Fibroblast of lung (primary cell): ENCODE data around the gene NTN1. TPM values are rescaled to one million over a fixed set of nuclear protein-coding genes. Genes with fewer than 3 reads are reported as not detected.
A peak's percentile ranks its signal among the peaks of the same experiment; 100 is the strongest.
"Not testable (repeated sequence)": the region's sequence is repeated elsewhere in the genome, so short reads cannot be mapped to it uniquely, and the experiment has no call there.

Source experiments
- DNase-seq, 2 donors: peaks; one replicate each; pipeline versions ENCODE4 v3.0.0 to v3.0.0-alpha.2; 2010; ENCODE audit warnings: low read depth in 2 of 2
- H2AFZ ChIP-seq: 2 replicates; pipeline ENCODE4 v1.5.1; 2012; ENCODE audit warnings: low read length, control low read depth, inconsistent platforms
- H3K27ac ChIP-seq: 2 replicates; pipeline ENCODE4 v1.5.1; 2011; ENCODE audit warnings: low read length, control low read depth; ENCODE audit not compliant: insufficient read depth
- H3K27me3 ChIP-seq: 2 replicates; pipeline ENCODE4 v1.5.1; 2011; ENCODE audit warnings: mild to moderate bottlenecking, low read length; ENCODE audit not compliant: control insufficient read depth, insufficient read depth
- H3K36me3 ChIP-seq: 2 replicates; pipeline ENCODE4 v1.5.1; 2011; ENCODE audit warnings: low read length; ENCODE audit not compliant: control insufficient read depth, insufficient read depth
- H3K4me1 ChIP-seq: 2 replicates; pipeline ENCODE4 v1.5.1; 2011; ENCODE audit warnings: low read length; ENCODE audit not compliant: control insufficient read depth, insufficient read depth; ENCODE audit errors: extremely low read depth
- H3K4me2 ChIP-seq: 2 replicates; pipeline ENCODE4 v1.5.1; 2011; ENCODE audit warnings: low read length, control low read depth; ENCODE audit not compliant: insufficient read depth; ENCODE audit errors: extremely low read depth
- H3K4me3 ChIP-seq, 4 experiments: fragments of 200-600 bp in 1 of 4; sonication (generic) in 1 of 4; replicated peaks in 1 of 4; 2 replicates each; pipeline ENCODE4 v1.5.1; 2011 to 2016; ENCODE audit warnings: low read length in 4 of 4, low read depth in 3 of 4, mild to moderate bottlenecking in 3 of 4, control low read depth in 2 of 4, inconsistent platforms in 1 of 4, mixed read lengths in 1 of 4; ENCODE audit not compliant: insufficient read depth in 1 of 4; ENCODE audit errors: control extremely low read depth in 1 of 4
- H3K79me2 ChIP-seq: 2 replicates; pipeline ENCODE4 v1.5.1; 2012; ENCODE audit warnings: mild to moderate bottlenecking, low read length, inconsistent platforms; ENCODE audit not compliant: control insufficient read depth, insufficient read depth
- H3K9ac ChIP-seq: 2 replicates; pipeline ENCODE4 v1.5.1; 2011; ENCODE audit warnings: mild to moderate bottlenecking, low read length, control low read depth; ENCODE audit not compliant: insufficient read depth
- H3K9me3 ChIP-seq: 2 replicates; pipeline ENCODE4 v1.5.1; 2012; ENCODE audit warnings: low read depth, low read length; ENCODE audit not compliant: control insufficient read depth, insufficient read depth
- H4K20me1 ChIP-seq: 2 replicates; pipeline ENCODE4 v1.5.1; 2011; ENCODE audit warnings: low read length; ENCODE audit not compliant: control insufficient read depth, insufficient read depth; ENCODE audit errors: extremely low read depth
- EZH2 ChIP-seq: IDR thresholded peaks from 2 replicates; pipeline ENCODE4 v1.5.1; 2012; ENCODE audit warnings: low read length, control low read depth, mild to moderate bottlenecking; ENCODE audit errors: missing control alignments
- polyA plus RNA-seq, 2 donors: library from polyadenylated mRNA; depleted of rRNA in 1 of 2; stranded (reverse) in 1 of 2; unstranded in 1 of 2; fragments of >200 nt; gene quantifications; 2 replicates each; pipeline ENCODE4 v1.2.1, GENCODE V29; 2011 to 2012; ENCODE audit warnings: missing spikeins in 1 of 2
- total RNA-seq: library from RNA; depleted of rRNA; stranded (reverse); fragments of >200 nt; gene quantifications from 2 replicates; pipeline ENCODE4 v1.2.1, GENCODE V29; 2014
- TF ChIP-seq, protein P1 (sequence below), 2 donors: IDR thresholded peaks in 1 of 2; conservative IDR thresholded peaks in 1 of 2; 1 replicate in 1 of 2; 2 replicates in 1 of 2; pipeline ENCODE4 v1.5.1; 2011 to 2012; ENCODE audit warnings: low read length in 2 of 2, control low read depth in 1 of 2, inconsistent platforms in 1 of 2, low read depth in 1 of 2, mild to moderate bottlenecking in 1 of 2

Gene NTN1
- total and polyA plus RNA-seq, 2 donors (not counting 1 experiment from before 2014, with no cell fraction given), result 0.17 to 3.1 TPM

DNA sequence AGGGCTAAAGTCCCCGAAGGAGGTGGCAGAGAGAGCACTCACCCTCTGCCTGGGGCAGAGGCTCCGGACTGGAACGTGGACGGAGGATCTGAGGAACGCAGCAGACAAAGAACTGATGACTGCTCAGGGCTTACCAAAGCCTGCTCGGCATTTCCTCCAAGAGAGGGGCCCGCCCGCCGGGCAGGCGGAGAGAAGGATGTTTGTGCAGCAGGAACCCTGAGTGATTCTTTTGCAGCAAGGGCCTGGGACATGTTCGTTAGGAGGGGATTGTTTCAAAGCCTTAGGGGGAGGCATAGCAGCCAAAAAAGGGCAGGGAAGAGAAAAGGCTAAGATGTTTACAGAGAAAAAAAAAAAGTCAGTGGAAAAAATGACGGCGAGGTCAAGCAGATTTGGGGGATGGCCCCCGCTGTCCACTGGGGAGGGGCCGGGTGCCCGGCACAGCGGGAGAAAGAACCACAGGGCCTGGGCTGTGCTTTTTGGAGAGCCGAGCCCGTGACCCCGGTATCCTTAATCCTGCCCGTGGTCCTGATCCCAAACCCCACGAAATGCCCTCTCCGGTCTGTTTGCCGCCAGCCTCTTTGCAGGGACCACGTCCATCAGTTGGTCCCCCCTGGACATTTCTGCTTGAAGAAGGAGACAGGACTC lies 129.3 kb downstream of the NTN1 start:
- Histone ChIP-seq H3K27me3 (no peaks in the 10 kb centered on the region), H4K20me1 (no peaks in the 10 kb centered on the region), H3K4me1 (no peaks in the 10 kb centered on the region), H3K9ac (no peak overlapping the region), H3K36me3 (no peaks in the 10 kb centered on the region), H3K9me3 (no peaks in the 10 kb centered on the region), H3K4me2 (no peak overlapping the region), H3K27ac (no peak overlapping the region), H2AFZ (no peak overlapping the region), H3K4me3 (no peak overlapping the region), H3K79me2 (no peaks in the 10 kb centered on the region)
- TF ChIP-seq EZH2, result no peak
- TF ChIP-seq, protein P1, sequence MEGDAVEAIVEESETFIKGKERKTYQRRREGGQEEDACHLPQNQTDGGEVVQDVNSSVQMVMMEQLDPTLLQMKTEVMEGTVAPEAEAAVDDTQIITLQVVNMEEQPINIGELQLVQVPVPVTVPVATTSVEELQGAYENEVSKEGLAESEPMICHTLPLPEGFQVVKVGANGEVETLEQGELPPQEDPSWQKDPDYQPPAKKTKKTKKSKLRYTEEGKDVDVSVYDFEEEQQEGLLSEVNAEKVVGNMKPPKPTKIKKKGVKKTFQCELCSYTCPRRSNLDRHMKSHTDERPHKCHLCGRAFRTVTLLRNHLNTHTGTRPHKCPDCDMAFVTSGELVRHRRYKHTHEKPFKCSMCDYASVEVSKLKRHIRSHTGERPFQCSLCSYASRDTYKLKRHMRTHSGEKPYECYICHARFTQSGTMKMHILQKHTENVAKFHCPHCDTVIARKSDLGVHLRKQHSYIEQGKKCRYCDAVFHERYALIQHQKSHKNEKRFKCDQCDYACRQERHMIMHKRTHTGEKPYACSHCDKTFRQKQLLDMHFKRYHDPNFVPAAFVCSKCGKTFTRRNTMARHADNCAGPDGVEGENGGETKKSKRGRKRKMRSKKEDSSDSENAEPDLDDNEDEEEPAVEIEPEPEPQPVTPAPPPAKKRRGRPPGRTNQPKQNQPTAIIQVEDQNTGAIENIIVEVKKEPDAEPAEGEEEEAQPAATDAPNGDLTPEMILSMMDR (conservative IDR thresholded peaks at IDR 0.05 in 1 of 2, IDR thresholded peaks at IDR 0.05 in 1 of 2; ENCODE audit: low read depth in 1 of 2, low read length in 2 of 2), result no peak
- DNase-seq, result peak in 1 of 2 donors; percentile 36

DNA sequence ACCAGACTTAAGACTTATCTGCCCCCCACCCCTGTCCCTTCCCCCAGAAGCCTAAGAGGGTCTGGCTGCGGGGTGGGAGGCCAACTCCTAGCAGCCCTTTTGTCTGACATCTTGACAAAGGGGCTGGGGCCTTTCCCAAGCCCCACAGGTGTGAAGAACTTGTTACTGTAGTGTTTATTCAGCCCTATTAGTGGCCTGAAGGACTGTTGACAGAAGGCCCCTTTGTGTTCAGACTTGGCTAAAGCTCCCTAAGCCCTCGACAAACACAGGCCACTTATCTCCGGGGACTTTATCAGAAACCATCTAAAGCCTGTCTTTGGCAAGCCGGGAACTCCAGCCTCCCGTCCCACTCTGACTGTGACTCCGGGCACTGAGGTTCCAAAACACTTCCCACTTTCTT lies 129.8 kb downstream of the NTN1 start:
- DNase-seq, result no peak
- Histone ChIP-seq H3K36me3 (no peaks in the 10 kb centered on the region), H3K4me2 (no peak overlapping the region), H2AFZ (no peak overlapping the region), H3K27ac (no peak overlapping the region), H3K4me3 (no peak overlapping the region), H3K9ac (no peak overlapping the region), H3K9me3 (no peaks in the 10 kb centered on the region), H4K20me1 (no peaks in the 10 kb centered on the region), H3K4me1 (no peaks in the 10 kb centered on the region), H3K79me2 (no peaks in the 10 kb centered on the region), H3K27me3 (no peaks in the 10 kb centered on the region)
- TF ChIP-seq, protein P1 (conservative IDR thresholded peaks at IDR 0.05 in 1 of 2, IDR thresholded peaks at IDR 0.05 in 1 of 2; ENCODE audit: low read depth in 1 of 2, low read length in 2 of 2), result no peak
- TF ChIP-seq EZH2, result no peak

DNA sequence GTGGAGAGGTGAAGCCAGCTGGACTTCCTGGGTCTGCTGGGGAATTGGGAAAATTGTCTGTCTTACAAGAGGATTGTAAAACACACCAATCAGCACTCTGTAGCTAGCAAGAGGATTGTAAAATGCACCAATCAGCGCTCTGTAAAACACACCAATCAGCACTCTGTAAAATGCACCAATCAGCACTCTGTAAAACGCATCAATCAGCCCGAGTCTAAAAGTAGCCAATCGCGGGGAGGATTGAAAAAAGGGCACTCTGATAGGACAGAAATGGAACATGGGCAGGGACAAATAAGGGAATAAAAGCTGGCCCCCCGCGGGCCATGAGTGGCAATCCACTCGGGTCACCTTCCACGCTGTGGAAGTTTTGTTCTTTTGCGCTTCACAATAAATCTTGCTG lies 130.4 kb downstream of the NTN1 start:
- not testable (repeated sequence) for H3K27ac ChIP-seq, H3K9ac ChIP-seq, H2AFZ ChIP-seq, H3K79me2 ChIP-seq, H3K4me2 ChIP-seq, H3K27me3 ChIP-seq, H3K4me1 ChIP-seq, H4K20me1 ChIP-seq, H3K36me3 ChIP-seq, H3K4me3 ChIP-seq, DNase-seq, H3K9me3 ChIP-seq
